HepG2 (cell line): ENCODE data around the gene VSIG10L. TPM values are rescaled to one million over a fixed set of nuclear protein-coding genes. Genes with fewer than 3 reads are reported as not detected.

Experiments
- ELF4 ChIP-seq: sonication (generic); formaldehyde crosslinking; IDR thresholded peaks from 2 replicates; pipeline ENCODE4 v1.5.0; 2020; ENCODE audit warnings: missing genetic modification reagents, mild to moderate bottlenecking, moderate library complexity, borderline replicate concordance
- FOXC1 ChIP-seq: sonication (generic); formaldehyde crosslinking; IDR thresholded peaks from 2 replicates; pipeline ENCODE4 v1.8.0; 2022; ENCODE audit warnings: mild to moderate bottlenecking, missing genetic modification reagents, borderline replicate concordance
- HINFP ChIP-seq: sonication (generic); formaldehyde crosslinking; IDR thresholded peaks from 2 replicates; pipeline ENCODE4 v1.4.0; 2020; ENCODE audit warnings: low read depth, mild to moderate bottlenecking, missing genetic modification reagents
- MAFG ChIP-seq: sonication (generic); formaldehyde crosslinking; IDR thresholded peaks from 2 replicates; pipeline ENCODE4 v1.5.1; 2020; ENCODE audit warnings: mild to moderate bottlenecking, missing genetic modification reagents
- MTF1 ChIP-seq: sonication (generic); formaldehyde crosslinking; IDR thresholded peaks from 2 replicates; pipeline ENCODE4 v1.5.0; 2020; ENCODE audit warnings: missing genetic modification reagents
- NCOA1 ChIP-seq: sonication (generic); formaldehyde crosslinking; IDR thresholded peaks from 2 replicates; pipeline ENCODE4 v1.9.0; 2021; ENCODE audit warnings: missing genetic modification reagents
- NR2F2 ChIP-seq: IDR thresholded peaks from 2 replicates; pipeline ENCODE4 v1.6.1; 2012; ENCODE audit warnings: low read depth, inconsistent platforms, borderline replicate concordance
- RAD21 ChIP-seq: fragments of 450-650 bp; formaldehyde crosslinking; IDR thresholded peaks from 2 replicates; pipeline ENCODE4 v1.5.0; 2020; ENCODE audit warnings: mild to moderate bottlenecking
- RCOR2 ChIP-seq: IDR thresholded peaks from 2 replicates; pipeline ENCODE4 v1.6.1; 2016; ENCODE audit warnings: missing biosample characterization, missing genetic modification reagents
- SIX4 ChIP-seq: sonication (generic); formaldehyde crosslinking; IDR thresholded peaks from 2 replicates; pipeline ENCODE4 v1.4.0; 2020; ENCODE audit warnings: missing genetic modification reagents
- TAF15 ChIP-seq: fragments of 200-400 bp; formaldehyde crosslinking; IDR thresholded peaks from one replicate; pipeline ENCODE4 v1.6.1; 2018; ENCODE audit warnings: mild to moderate bottlenecking, low read depth, low read length; ENCODE audit not compliant: poor library complexity, severe bottlenecking
- USF2 ChIP-seq, 2 experiments: sonication (generic) in 1 of 2; formaldehyde crosslinking in 1 of 2; IDR thresholded peaks; 2 replicates each; pipeline versions ENCODE4 v1.5.1 to v1.6.1; 2011 to 2020; ENCODE audit warnings: borderline replicate concordance in 1 of 2, low read depth in 1 of 2, low read length in 1 of 2, mild to moderate bottlenecking in 1 of 2, missing genetic modification reagents in 1 of 2, moderate library complexity in 1 of 2
- ZBTB4 ChIP-seq: sonication (generic); formaldehyde crosslinking; IDR thresholded peaks from 2 replicates; pipeline ENCODE4 v1.4.0; 2020; ENCODE audit warnings: missing genetic modification reagents, mild to moderate bottlenecking, borderline replicate concordance
- ZNF143 ChIP-seq: sonication (generic); formaldehyde crosslinking; IDR thresholded peaks from 2 replicates; pipeline ENCODE4 v1.4.0; 2020; ENCODE audit warnings: missing genetic modification reagents
- ZNF280B ChIP-seq: sonication (generic); formaldehyde crosslinking; IDR thresholded peaks from 2 replicates; pipeline ENCODE4 v1.5.0; 2020; ENCODE audit warnings: missing genetic modification reagents, mild to moderate bottlenecking, borderline replicate concordance
- ZNF512B ChIP-seq: sonication (generic); formaldehyde crosslinking; IDR thresholded peaks from 2 replicates; pipeline ENCODE4 v1.5.1; 2020; ENCODE audit warnings: missing genetic modification reagents, mild to moderate bottlenecking, borderline replicate concordance
- ZNF572 ChIP-seq: sonication (generic); formaldehyde crosslinking; IDR thresholded peaks from 2 replicates; pipeline ENCODE4 v1.5.1; 2020; ENCODE audit warnings: mild to moderate bottlenecking, missing genetic modification reagents
- polyA plus RNA-seq, 8 experiments: library from polyadenylated mRNA; depleted of rRNA in 3 of 8; stranded (reverse) in 7 of 8; unstranded in 1 of 8; fragments of >200 nt; fragmentation: Illumina TruSeq in 4 of 8; extraction: Trizol in 4 of 8; gene quantifications; 2 replicates each; pipeline versions ENCODE4 v1.2.1 to v1.2.3, GENCODE V29; 2011 to 2016; ENCODE audit warnings: low read depth in 4 of 8, missing spikeins in 1 of 8, mixed read lengths in 1 of 8; ENCODE audit not compliant: insufficient read depth in 1 of 8
- total RNA-seq, 5 experiments: library from RNA; depleted of rRNA; stranded (reverse); fragments of >200 nt; fragmentation: Illumina TruSeq; extraction: Trizol; gene quantifications; 2 replicates each; pipeline ENCODE4 v1.2.3, GENCODE V29; 2016; ENCODE audit warnings: low read depth in 1 of 5

The VSIG10L gene
- total and polyA plus RNA-seq, 2 of the 13 experiments (the other 11 are each of a cell fraction or from before 2014, with no cell fraction given), result 2.7 to 8.5 TPM

GRCh38 chr19:51354103-51354741 lies 12.3 kb upstream of the VSIG10L start (continued):
- TF ChIP-seq MTF1 (CRISPR knock-in tag) (no peak), FOXC1 (CRISPR knock-in tag) (no peak), NR2F2 (peak; percentile 30; the same call in 1 of the 2 replicates), ZNF572 (CRISPR knock-in tag) (peak; percentile 82; the same call in 1 of the 2 replicates), ZNF280B (0 out of 2 replicates have a peak, but pooled peaks have one; percentile 37), ZNF143 (CRISPR knock-in tag) (no peak), USF2 (IDR thresholded peaks at IDR 0.05; ENCODE audit: low read depth, low read length) (no peak), USF2 (CRISPR knock-in tag; IDR thresholded peaks at IDR 0.05; ENCODE audit: borderline replicate concordance) (no peak), MAFG (CRISPR knock-in tag) (no peak), SIX4 (CRISPR knock-in tag) (peak; percentile 27; the same call in 1 of the 2 replicates), TAF15 (no peak), ZNF512B (CRISPR knock-in tag) (no peak), ELF4 (CRISPR knock-in tag) (no peak), ZBTB4 (CRISPR knock-in tag) (no peak), NCOA1 (no peak), HINFP (peak; percentile 47; the same call in 1 of the 2 replicates), RCOR2 (CRISPR knock-in tag) (no peak), RAD21 (CRISPR knock-in tag) (peak; percentile 37; the same call in 1 of the 2 replicates)
